ENCODE results near the gene CROCC.

DNA sequence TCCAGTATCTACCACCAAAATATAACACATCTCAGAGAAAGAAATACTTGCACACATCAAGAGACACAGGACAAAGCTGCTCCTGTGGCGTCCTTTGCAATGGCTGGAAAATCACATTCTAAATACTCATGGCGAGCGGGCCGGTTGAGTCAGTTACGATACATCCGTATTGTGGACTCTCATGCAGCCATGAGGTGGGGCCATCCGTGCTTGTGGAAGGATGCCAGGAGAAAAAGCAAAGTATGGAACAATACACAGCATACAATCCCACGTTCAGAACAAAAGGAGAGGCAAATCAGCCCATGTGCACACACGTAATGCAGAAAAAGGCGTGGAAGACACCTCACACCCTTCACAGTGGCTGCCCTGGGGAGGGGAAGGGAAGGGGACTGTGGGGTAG, 76.9 kb downstream of the CROCC start:
- TF ChIP-seq CTCF (IDR thresholded peaks at IDR 0.05) (no peak), POLR2A (IDR thresholded peaks at IDR 0.05) (no peak), POLR2AphosphoS5 (IDR thresholded peaks at IDR 0.05) (no peak), EP300 (IDR thresholded peaks at IDR 0.05; ENCODE audit: low read depth) (no peak)

All from transverse colon (tissue), 4 donors.